DLD1 (cell line): ENCODE data around the gene CIAO2A.
"Not testable (repeated sequence)": the region's sequence is repeated elsewhere in the genome, so short reads cannot be mapped to it uniquely, and the experiment has no call there.

Source experiments
- in situ Hi-C: cut with HindIII; loops from 2 replicates; pipeline ENCODE4 v1.10.0; 2017; ENCODE audit warnings: low sequenced_read_pairs

Gene CIAO2A

DNA sequence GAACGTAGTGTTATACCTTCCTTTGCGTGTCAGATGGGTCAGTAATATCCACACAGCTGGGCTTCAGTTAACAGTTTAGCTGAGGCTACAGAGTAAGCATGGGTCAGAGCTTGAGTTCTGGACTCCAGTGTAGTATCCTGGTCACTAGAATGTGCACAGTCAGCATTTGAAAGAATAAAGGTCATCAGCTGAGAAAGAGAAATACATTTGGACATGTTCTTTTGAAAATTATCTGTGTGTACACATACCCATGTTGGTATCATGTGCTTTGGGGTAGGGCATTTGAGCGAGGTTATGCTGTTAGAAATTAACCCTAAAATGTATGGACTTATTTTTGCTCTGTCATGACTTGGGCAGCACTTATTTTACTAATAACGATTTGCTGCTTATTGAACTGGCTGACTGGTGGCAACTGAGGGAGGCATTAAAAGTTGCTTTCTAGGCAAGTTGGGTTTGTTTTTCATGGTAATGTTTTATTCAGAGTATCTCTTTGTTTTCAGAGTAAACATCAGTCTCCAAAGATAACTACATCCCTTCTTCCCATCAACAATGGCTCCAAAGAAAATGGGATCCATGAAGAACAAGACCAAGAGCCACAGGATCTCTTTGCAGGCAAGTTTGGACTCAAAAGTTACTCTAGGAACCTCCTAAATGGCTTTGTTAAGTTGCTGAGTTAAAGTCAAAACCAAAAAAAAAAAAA, 18.6 kb upstream of the CIAO2A start:
- in situ Hi-C loops, result no loop called here

- in situ Hi-C loops, result no loop called here
These were observed 18.0 kb upstream of the CIAO2A start for GRCh38 chr15:64111679-64112050.

- in situ Hi-C loops, result no loop called here
These were observed 17.5 kb upstream of the CIAO2A start for GRCh38 chr15:64110950-64111678.

DNA sequence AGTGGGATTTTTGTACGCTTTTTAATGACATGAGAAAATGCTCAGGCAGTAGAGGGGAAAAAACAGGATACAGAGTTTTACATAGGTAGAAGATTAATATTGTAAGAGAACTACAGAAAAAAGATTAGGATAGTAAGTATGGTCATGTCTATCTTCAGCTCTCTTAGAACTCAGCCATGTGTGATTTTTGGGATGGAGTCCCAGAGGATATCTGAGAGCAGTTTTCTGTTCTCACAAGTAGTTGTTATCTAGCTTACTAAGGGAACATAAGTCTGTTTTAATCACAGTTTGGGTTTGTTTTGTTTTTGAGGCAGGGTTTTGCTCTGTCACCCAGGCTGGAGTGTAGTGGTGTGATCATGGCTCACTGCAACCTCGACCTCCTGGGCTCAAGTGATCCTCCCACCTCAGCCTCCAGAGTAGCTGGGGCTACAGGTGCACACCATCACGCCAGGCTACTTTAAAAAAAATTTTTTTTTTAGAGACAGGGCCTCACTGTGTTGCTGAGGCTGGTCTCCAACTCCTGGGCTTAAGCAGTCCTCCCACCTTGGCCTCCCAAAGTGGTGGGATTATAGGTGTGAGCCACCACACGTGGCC, 16.6 kb upstream of the CIAO2A start:
- in situ Hi-C loops, result not testable (repeated sequence)

GRCh38 chr15:64107337-64107736, 13.7 kb upstream of the CIAO2A start:
- in situ Hi-C loops, result no loop called here

- in situ Hi-C loops, result no loop called here
These were observed 11.6 kb upstream of the CIAO2A start for GRCh38 chr15:64105113-64105704.

DNA sequence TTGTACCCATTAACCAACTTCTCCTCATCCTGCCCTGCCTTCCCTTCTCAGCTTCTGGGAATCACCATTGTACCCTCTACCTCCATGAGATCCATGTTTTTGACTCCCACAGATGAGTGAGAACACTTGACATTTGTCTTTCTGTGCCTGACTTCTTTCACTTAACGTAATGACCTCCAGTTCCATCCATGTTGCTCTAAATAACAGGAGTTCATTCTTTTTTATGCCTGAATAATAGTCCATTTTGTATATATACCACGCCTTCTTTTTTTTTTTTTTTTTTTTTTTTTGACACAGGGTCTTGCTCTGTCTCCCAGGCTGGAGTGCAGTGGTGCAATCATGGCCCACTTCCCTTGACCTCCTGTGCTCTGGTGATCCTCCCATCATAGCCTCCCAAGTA, 8.9 kb upstream of the CIAO2A start:
- in situ Hi-C loops, result no loop called here

DNA sequence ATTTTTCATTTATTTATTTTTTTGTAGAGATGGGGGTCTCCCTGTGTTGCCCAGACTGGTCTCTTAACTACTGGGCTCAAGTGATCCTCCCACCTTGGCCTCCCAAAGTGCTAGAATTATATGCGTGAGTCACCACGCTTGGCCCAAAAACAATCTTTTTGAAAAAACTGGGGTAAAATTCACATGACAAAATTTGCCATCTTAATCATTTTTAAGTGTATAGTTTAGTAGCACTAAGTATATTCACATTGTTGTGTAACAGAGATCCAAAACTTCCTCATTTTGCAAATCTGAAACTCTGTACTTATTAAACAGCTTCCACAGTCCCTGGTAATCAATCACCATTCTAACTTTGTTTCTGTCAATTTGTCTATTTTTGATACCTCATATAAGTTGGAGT, 7.3 kb upstream of the CIAO2A start:
- in situ Hi-C loops, result no loop called here

DNA sequence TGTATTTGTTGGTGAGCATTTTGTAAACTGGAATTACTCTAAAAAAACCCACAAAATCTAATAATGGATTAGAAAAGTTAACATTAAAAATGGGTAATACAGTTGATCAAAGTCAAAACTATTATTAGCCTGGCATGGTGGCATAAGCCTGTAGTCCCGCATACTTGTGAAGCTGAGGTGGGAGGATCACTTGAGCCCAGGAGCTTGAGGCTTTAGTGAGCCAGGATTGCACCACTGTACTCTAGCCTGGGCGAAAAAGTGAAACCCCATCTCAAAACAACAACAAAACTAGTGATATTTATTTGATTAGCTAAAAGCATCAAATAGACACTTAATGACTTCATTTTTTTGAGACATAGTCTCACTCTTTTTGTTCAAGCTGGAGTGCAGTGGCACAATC, 5.7 kb upstream of the CIAO2A start:
- in situ Hi-C loops, result no loop called here

GRCh38 chr15:64096668-64097384, 3.2 kb upstream of the CIAO2A start:
- in situ Hi-C loops, result no loop called here

DNA sequence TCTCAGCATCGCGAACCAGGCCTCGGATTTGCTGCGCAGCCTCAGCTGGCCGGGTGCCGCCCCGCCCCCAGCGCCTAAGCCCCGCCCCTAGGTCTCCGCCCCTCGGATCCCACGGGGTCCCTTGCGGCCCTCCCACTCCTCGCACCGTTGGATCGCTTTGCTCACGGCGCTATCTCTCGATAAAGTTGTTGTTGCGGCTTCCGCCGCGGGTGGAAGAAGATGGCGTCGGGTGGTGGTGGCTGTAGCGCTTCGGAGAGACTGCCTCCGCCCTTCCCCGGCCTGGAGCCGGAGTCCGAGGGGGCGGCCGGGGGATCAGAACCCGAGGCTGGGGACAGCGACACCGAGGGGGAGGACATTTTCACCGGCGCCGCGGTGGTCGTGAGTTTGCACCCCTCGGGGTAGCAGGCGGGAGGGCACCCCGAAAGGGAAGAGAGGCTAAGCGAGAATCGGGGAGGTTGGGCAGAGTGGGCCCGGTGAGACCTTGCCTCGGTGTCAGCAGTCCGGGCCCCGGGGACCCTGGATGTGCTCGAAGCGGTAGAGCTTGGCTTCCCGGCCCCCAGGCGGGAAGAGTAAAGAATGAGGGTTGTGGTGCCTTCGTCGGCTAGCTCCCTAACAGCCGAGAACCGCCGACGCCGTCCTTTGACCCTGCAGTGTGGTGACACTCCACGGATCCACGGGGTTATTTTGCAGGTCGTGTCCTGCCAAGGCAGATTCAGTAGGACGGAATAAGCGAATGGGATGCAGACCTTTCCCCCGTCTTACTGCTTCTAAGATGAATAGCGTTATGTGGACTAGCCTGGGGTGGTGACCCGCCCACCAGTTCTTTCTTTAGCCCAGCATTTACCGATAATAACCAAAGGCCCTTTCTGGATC, 2.4 kb upstream of the CIAO2A start, which contains the start of gene SNX1:
SNX1 (plus strand) TSS at position 188 of the 873 bp plus-strand sequence; CDS start at position 220, 32 bp downstream.
- in situ Hi-C loops, result no loop called here

DNA sequence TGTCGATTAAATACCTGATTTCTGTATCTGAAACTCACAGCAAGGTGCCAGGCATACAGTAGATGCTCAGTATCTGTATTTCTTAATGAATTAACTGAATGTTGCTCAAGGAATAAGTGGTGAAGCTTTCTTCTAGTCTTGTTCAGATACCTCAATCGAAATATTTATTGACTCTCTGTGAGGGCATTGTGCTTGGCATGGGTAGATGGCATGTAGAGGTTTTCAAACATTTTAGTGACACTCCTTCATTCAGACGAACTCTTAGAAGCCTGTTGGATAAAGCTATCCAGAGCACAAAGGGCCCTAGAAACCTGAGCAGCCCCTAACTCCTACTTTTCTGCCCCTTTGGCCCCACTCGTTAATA, 1.8 kb upstream of the CIAO2A start:
- in situ Hi-C loops, result no loop called here

DNA sequence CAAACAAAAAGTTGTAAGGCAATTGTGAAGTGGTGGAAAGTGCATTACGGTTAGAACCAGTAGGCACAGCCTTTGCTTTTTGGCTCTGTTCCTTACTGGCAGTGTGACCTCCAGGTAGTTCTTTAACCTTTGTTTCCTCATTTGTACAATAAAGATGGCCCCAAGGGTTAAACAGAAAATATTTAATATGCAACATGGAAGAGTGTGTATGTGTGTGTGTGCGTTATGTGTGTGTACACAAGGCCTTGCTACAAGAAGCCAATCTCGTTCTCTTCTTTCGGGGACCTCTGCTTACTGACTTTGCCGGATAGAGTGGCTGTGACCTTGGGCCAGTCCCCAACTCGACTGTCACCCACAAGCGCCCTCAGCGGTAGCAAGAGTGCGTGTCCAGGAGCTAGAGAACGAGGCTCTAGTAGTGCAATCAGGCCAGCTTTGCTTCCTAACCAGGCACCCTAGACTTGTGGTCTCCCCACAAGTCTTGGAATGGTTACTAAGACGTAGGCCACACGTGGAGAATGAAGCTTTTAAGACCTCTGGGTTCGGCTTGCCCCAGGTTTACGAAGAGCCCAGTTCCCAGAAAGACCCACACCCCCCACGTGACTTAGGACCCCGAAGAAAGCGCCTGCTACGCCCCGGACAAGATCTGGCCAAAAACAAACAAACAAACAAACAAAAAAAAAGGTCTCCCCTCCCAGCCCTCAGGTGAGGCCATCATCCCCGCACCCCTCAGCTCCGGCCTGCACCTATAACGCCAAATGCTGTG, 593 bp downstream of the CIAO2A start:
- in situ Hi-C loops, result no loop called here

DNA sequence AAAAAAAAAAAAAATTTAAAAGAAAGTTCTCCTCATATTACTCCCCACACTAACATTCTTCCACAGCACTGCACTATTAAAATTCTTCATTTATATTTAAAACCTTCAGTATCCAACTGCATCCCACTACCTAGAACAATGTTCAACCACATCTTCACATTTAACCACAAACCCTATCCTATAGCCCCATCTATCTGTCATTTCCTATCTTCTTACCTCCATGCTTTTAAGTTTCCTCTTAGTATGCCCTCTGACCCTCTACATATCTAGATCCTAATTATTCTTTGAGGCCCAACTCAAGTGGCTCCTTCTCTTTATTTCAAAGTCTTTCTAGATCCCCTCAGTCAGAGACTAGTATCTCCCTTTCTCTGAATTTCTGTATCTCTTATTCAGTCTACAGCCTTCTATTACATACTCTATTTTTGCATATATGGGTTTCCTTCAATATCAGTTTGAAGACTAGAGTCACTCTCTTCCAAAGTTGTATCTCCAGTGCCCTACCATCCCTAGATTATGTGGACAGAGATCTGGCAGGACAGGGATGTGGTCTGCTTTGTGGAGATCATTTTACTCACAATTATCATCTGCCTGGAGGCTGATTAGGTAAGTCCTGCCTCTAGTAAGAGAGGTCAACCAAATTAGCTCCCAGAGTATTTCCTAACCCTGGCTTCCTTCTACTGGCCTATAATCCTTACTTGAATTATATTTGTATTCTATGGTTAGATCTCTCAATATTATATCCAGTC, 1.4 kb downstream of the CIAO2A start:
- in situ Hi-C loops, result no loop called here

DNA sequence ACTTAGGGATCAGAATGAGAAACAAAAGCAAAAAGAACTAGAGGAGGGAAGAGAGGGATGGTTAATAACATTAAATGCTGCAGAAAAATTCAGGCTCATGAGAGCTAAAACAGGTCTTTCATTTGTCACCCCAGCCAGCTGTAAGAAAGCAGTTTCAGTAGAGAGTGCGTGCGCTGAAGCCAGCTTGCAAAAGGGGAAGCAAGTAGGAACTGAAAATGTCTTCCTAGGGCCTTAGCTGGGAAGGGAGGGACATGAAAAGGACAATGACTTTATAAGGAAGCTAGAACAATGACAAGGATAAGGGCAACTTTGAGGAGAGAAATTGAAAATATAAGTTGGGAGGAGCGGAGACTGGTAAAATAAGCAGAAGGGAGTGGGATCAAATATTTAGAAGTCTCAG, 3.1 kb downstream of the CIAO2A start:
- in situ Hi-C loops, result no loop called here

- in situ Hi-C loops, result no loop called here
These were observed 3.9 kb downstream of the CIAO2A start for GRCh38 chr15:64089543-64090280.

GRCh38 chr15:64082757-64083156, 10.9 kb downstream of the CIAO2A start:
- in situ Hi-C loops, result no loop called here

DNA sequence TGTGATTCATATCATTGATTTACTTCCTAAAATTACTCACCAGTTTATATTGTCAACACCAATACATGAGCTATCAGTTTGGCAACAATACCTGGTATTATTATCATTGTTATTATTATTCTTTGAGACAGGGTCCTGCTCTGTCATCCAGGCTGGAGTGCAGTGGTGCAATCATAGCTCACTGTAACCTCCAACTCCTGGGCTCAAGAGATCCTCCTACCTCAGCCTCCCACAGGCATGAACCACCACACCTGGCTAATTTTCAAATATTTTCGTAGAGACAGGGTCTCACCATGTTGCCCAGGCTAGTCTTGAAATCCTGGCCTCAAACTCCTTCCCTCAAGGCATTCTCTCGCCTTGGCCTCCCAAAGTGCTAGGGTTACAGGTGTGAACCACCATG, 20.1 kb downstream of the CIAO2A start:
- in situ Hi-C loops, result not testable (repeated sequence)
